ENCODE measurements around the gene VIL1. TPM values are rescaled to one million over a fixed set of nuclear protein-coding genes. Genes with fewer than 3 reads are reported as not detected.
A peak's percentile ranks its signal among the peaks of the same experiment; 100 is the strongest.

Gene VIL1
- total and polyA plus RNA-seq, 2 of the 13 experiments (the other 11 are each of a cell fraction or from before 2014, with no cell fraction given) = 287 to 301 TPM

DNA sequence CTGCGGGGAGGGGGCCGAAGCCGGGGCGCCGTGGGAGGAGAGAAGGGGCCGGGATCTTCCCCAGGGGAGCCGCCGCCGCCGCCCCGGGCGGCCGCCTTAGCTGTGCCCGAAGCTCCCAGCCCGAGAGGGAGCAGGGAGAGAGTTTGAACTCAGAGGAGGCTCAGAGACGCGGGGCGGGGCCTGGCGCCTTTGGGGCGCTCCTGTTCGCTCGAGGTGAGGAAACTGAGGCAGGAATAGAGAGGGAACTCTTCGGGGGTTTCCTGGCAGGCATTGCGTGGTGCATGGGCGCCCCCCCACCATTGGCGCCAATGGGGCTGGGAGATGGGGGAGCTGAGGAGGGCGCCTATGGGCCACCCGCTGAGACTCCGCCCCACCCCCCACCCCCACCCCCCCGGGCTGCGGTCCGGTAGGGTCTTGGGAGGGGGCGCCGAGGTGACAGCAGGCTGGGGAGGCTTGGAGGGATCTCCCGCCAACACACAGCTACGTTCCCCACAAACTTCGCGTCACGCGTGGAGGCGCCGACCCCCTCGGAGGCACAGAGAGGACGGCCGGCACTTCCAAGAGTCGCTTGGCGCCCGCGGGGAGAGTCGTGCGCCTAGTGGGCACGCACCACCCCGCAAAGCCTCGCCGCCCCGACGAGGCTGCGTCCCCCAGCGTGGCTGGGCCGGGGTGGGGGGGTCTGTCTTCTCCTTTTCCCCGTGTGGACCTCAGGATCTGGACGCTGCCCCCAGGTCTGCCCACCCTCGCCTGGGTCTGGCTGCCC, 18.6 kb upstream of the VIL1 start (continued):
- TF ChIP-seq SNAPC2 (CRISPR knock-in tag; IDR thresholded peaks at IDR 0.05) (0 out of 2 replicates have a peak, but pooled peaks have one; percentile 42), MYNN (CRISPR knock-in tag; IDR thresholded peaks at IDR 0.05; ENCODE audit: low read depth) (peak; percentile 60; the same call in 1 of the 2 replicates), HOXA3 (CRISPR knock-in tag; IDR thresholded peaks at IDR 0.05) (no peak; the same call in 1 of the 2 replicates), ZNF713 (CRISPR knock-in tag; IDR thresholded peaks at IDR 0.05) (no peak), YEATS2 (CRISPR knock-in tag; IDR thresholded peaks at IDR 0.05; ENCODE audit: borderline replicate concordance) (no peak), ZNF207 (IDR thresholded peaks at IDR 0.05; ENCODE audit: borderline replicate concordance) (no peak), CREM (IDR thresholded peaks at IDR 0.05) (0 out of 2 replicates have a peak, but pooled peaks have one; percentile 32), CREM (CRISPR knock-in tag; IDR thresholded peaks at IDR 0.05) (no peak), ZKSCAN8 (CRISPR knock-in tag; IDR thresholded peaks at IDR 0.05; ENCODE audit: borderline replicate concordance) (no peak), ZNF678 (CRISPR knock-in tag; IDR thresholded peaks at IDR 0.05) (peak; percentile 37; the same call in 1 of the 2 replicates), ZNF839 (CRISPR knock-in tag; IDR thresholded peaks at IDR 0.05; ENCODE audit: borderline replicate concordance) (no peak), NONO (IDR thresholded peaks at IDR 0.05) (no peak), NONO (CRISPR knock-in tag; conservative IDR thresholded peaks at IDR 0.05) (peak; percentile 54; the same call in 1 of the 2 replicates), GABPA (IDR thresholded peaks at IDR 0.05; ENCODE audit: low read depth, low read length) (no peak), GABPA (CRISPR knock-in tag; IDR thresholded peaks at IDR 0.05; ENCODE audit: low read depth) (peak; percentile 30), SSRP1 (CRISPR knock-in tag; IDR thresholded peaks at IDR 0.05) (no peak; the same call in none of the 2 replicates), ZNF326 (CRISPR knock-in tag; IDR thresholded peaks at IDR 0.05; ENCODE audit: borderline replicate concordance) (no peak), CAMTA2 (CRISPR knock-in tag; IDR thresholded peaks at IDR 0.05; ENCODE audit: borderline replicate concordance) (peak; percentile 5; the same call in 1 of the 2 replicates), KDM1A (CRISPR knock-in tag; IDR thresholded peaks at IDR 0.05) (no peak)
- TF ChIP-seq, protein P1, sequence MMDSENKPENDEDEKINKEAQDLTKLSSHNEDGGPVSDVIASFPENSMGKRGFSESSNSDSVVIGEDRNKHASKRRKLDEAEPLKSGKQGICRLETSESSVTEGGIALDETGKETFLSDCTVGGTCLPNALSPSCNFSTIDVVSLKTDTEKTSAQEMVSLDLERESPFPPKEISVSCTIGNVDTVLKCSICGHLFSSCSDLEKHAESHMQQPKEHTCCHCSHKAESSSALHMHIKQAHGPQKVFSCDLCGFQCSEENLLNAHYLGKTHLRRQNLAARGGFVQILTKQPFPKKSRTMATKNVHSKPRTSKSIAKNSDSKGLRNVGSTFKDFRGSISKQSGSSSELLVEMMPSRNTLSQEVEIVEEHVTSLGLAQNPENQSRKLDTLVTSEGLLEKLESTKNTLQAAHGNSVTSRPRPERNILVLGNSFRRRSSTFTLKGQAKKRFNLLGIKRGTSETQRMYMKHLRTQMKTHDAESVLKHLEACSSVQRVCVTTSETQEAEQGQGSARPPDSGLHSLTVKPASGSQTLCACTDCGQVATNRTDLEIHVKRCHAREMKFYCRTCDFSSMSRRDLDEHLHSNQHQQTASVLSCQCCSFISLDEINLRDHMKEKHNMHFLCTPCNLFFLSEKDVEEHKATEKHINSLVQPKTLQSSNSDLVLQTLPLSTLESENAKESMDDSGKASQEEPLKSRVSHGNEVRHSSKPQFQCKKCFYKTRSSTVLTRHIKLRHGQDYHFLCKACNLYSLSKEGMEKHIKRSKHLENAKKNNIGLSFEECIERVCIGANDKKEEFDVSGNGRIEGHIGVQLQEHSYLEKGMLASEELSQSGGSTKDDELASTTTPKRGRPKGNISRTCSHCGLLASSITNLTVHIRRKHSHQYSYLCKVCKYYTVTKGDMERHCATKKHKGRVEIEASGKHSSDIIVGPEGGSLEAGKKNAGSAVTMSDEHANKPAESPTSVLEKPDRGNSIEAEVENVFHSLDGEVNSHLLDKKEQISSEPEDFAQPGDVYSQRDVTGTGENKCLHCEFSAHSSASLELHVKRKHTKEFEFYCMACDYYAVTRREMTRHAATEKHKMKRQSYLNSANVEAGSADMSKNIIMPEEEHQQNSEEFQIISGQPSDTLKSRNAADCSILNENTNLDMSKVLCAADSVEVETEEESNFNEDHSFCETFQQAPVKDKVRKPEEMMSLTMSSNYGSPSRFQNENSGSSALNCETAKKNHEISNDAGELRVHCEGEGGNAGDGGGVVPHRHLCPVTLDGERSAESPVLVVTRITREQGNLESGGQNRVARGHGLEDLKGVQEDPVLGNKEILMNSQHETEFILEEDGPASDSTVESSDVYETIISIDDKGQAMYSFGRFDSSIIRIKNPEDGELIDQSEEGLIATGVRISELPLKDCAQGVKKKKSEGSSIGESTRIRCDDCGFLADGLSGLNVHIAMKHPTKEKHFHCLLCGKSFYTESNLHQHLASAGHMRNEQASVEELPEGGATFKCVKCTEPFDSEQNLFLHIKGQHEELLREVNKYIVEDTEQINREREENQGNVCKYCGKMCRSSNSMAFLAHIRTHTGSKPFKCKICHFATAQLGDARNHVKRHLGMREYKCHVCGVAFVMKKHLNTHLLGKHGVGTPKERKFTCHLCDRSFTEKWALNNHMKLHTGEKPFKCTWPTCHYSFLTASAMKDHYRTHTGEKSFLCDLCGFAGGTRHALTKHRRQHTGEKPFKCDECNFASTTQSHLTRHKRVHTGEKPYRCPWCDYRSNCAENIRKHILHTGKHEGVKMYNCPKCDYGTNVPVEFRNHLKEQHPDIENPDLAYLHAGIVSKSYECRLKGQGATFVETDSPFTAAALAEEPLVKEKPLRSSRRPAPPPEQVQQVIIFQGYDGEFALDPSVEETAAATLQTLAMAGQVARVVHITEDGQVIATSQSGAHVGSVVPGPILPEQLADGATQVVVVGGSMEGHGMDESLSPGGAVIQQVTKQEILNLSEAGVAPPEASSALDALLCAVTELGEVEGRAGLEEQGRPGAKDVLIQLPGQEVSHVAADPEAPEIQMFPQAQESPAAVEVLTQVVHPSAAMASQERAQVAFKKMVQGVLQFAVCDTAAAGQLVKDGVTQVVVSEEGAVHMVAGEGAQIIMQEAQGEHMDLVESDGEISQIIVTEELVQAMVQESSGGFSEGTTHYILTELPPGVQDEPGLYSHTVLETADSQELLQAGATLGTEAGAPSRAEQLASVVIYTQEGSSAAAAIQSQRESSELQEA (CRISPR knock-in tag; IDR thresholded peaks at IDR 0.05; ENCODE audit: not compliant biosample characterization) = peak; percentile 27

Data from HepG2 (cell line).